Retinal pigment epithelial cell (primary cell): ENCODE measurements around the gene NEDD4L.

ENCODE experiments used
- DNase-seq: peaks from one replicate; pipeline ENCODE4 v3.0.0-alpha.2; 2010; ENCODE audit warnings: low read depth
- H3K4me3 ChIP-seq: 2 replicates; pipeline ENCODE4 v1.5.1; 2011; ENCODE audit warnings: mild to moderate bottlenecking, low read length, control low read depth, moderate library complexity
- CTCF ChIP-seq: conservative IDR thresholded peaks from 2 replicates; pipeline ENCODE4 v1.5.1; 2011; ENCODE audit warnings: low read depth, low read length, control low read depth, inconsistent platforms

The NEDD4L gene

GRCh38 chr18:58224425-58224750, 180.4 kb downstream of the NEDD4L start:
- DNase-seq, result no peak
- no peak overlapping the region for H3K4me3 ChIP-seq
- no peak for TF ChIP-seq CTCF

GRCh38 chr18:58225101-58225500, 181.1 kb downstream of the NEDD4L start:
- DNase-seq, result no peak

GRCh38 chr18:58226429-58226828, 182.4 kb downstream of the NEDD4L start:
- DNase-seq, result no peak
- H3K4me3 ChIP-seq, result no peak overlapping the region
- no peak for TF ChIP-seq CTCF

More at GRCh38 chr18:58225101-58225500, 181.1 kb downstream of the NEDD4L start:
- no peak overlapping the region for H3K4me3 ChIP-seq
- no peak for TF ChIP-seq CTCF

GRCh38 chr18:58227361-58227930, 183.4 kb downstream of the NEDD4L start:
- no peak overlapping the region for H3K4me3 ChIP-seq
- TF ChIP-seq CTCF, result no peak
- DNase-seq, result peak; percentile 92

GRCh38 chr18:58228176-58228575, 184.2 kb downstream of the NEDD4L start:
- DNase-seq, result no peak
- TF ChIP-seq CTCF, result no peak
- H3K4me3 ChIP-seq, result no peak overlapping the region

- TF ChIP-seq CTCF, result no peak
- no peak for DNase-seq
These were observed 184.7 kb downstream of the NEDD4L start for GRCh38 chr18:58228762-58229161.

GRCh38 chr18:58229162-58229561, 185.1 kb downstream of the NEDD4L start:
- no peak for TF ChIP-seq CTCF

More at GRCh38 chr18:58228762-58229161, 184.7 kb downstream of the NEDD4L start:
- H3K4me3 ChIP-seq, result no peak overlapping the region

More at GRCh38 chr18:58229162-58229561, 185.1 kb downstream of the NEDD4L start:
- no peak for DNase-seq
- no peak overlapping the region for H3K4me3 ChIP-seq
